Camera-type eye (tissue), 1 donor: ENCODE data around the gene BCR. TPM values are rescaled to one million over a fixed set of nuclear protein-coding genes. Genes with fewer than 3 reads are reported as not detected.

Experiments used
- total RNA-seq: library from RNA; depleted of rRNA; stranded (reverse); fragments of >200 nt; gene quantifications from one replicate; pipeline ENCODE4 v1.2.3, GENCODE V29; 2014

Gene BCR
- 45.7 TPM for total RNA-seq

GRCh38 chr22:23180301-23180892, at the start of gene BCR:
TSS of gene BCR (plus strand) at chr22:23180509. CDS start at chr22:23180961, 452 bp downstream.

GRCh38 chr22:23144932-23145877, 35.1 kb upstream of the BCR start, which contains the start of gene RAB36:
TSS of gene RAB36 (plus strand) at chr22:23145477. CDS start at chr22:23146617, 1,140 bp downstream.

Other genes with a start within 250 kb of the BCR start
- gene GNAZ, start 110.0 kb upstream of the BCR start, total RNA-seq = 37.5 TPM
- 1.6 TPM for gene RSPH14, start 38.5 kb upstream of the BCR start, total RNA-seq
- 8.3 TPM for gene RAB36, start 35.0 kb upstream of the BCR start, total RNA-seq